Stimulated activated CD4-positive, alpha-beta T cell treated with anti-CD3 and anti-CD28 coated beads, TNF-alpha, amount 100 ng/mL, for 1 hour (primary cell): ENCODE results near the gene UPF1.
"Not testable (repeated sequence)": the region's sequence is repeated elsewhere in the genome, so short reads cannot be mapped to it uniquely, and the experiment has no call there.

Source experiments
- DNase-seq, 3 donors: peaks; one replicate each; pipeline ENCODE4 v3.0.0-alpha.2; 2020; ENCODE audit warnings: low read depth in 3 of 3, low spot score in 1 of 3

The UPF1 gene

GRCh38 chr19:18798384-18799352 lies 33.1 kb upstream of the UPF1 start:
- DNase-seq = no peak

DNA sequence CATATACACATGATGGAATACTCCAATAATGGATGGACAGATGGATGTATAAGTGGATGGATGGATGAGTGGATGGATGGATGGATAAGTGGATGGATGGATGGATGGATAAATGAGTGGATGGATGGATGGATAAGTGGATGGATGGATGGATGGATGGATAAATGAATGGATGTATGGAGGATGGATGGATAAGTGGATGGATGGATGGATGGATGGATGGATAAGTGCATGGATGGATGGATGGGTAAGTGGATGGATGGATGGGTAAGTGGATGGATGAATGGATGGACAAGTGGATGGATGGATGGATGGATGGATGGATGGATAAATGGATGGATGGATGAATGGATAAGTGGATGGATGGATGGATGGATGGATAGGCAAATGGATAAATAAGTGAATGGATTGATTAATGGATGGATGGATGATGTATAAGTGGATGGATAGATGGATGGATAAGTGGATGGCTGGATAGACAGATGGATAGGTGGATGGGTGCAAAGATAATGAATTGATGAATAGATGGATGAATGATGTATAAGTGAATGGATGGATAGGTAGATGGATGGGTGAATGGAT lies 32.3 kb upstream of the UPF1 start:
- no peak for DNase-seq

DNA sequence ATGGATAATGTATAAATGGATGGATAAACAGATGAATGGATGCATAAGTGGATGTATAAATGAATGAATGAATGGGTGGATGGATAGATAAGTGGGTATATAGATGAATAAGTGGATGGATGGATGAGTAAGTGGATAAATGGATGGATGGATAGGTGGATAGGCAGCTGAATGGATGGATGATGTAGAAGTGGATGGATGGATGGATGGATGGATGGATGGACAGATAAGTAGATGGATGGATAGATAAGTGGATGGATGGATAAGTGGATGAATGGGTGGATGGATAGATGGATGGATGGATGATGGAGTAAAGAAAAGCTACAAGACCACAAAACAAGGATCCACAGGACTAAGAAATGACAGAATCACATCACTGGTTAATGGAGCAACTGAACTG lies 31.7 kb upstream of the UPF1 start:
- DNase-seq = no peak

- no peak for DNase-seq
Observed at GRCh38 chr19:18800636-18801035, 31.1 kb upstream of the UPF1 start.

GRCh38 chr19:18802354-18802753 lies 29.4 kb upstream of the UPF1 start:
- no peak for DNase-seq

- no peak for DNase-seq
Observed at GRCh38 chr19:18803550-18804138, 28.1 kb upstream of the UPF1 start.

DNA sequence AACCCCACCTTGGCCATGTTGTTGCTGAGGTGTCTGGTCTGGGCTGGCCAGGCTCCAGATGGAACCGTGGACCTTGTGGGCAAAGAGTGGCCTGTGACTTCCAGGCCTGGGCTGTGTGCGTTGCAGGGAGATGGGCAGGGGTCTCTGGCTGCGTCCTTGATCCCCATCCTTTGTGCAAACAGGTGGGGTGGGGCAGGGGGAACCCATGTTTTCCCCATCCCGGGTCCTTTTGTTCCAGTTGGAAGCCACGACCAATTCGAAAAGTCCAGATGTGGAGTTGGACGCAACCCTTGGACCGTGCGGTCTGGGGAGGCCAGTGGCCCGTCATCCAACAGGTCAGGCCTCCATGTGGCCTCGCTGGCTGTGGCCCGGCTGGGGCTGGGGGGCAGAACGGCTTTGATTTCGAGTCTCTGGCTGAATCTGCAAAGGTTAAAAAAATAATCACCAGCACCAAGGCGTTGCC lies 27.6 kb upstream of the UPF1 start:
- no peak for DNase-seq

GRCh38 chr19:18804643-18805042 lies 27.1 kb upstream of the UPF1 start:
- DNase-seq = no peak

GRCh38 chr19:18807861-18808331 lies 23.9 kb upstream of the UPF1 start:
- no peak for DNase-seq

DNA sequence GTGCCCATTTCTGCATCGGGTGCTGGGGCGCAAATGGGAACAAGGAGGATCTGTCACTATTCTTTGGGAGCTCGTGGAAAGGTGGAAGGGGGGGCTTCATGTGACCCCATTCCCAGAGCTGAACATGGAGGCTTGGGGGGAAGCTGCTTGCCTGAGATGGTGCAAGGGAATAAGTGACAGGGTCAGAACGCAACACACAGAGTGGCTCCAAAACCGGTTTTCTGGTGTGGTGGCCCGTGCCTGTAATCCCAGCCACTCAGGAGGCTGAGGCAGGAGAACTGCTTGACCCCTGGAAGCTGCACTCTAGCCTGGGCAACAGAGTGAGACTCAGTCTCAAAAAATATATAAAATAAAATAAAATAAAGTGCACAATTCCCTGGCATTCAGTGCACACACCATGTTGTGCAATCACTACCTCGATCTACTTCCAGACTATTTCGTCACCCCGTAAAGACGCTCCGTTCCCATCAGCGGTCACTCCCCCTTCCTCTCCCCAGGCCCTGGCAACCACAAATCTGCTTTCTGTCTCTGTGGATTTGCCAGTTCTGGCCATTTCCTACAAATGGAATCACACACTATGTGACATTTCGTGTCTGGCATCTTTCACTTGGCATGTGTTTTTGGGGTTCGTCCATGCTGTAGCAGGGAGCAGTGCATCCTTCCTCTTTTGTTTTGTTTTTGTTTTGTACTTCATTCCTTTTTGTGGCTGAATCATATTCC lies 22.4 kb upstream of the UPF1 start:
- DNase-seq = no peak

DNA sequence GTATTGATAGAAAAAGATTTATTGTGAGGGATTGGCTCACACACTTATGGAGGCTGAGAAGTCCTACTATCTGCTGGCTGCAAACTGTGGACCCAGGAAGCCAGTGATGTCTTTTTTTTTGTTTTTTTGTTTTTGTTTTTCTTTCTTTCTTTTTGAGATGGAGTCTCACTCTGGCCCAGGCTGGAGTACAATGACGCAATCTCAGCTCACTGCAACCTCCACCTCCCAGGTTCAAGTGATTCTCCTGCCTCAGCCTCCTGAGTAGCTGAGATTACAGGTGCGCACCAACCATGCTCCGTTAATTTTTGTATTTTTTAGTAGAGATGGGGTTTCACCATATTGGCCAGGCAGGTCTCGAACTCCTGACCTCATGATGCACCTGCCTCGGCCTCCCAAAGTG lies 20.1 kb upstream of the UPF1 start:
- DNase-seq = not testable (repeated sequence)

- no peak for DNase-seq
Observed at GRCh38 chr19:18814063-18814462, 17.7 kb upstream of the UPF1 start.

GRCh38 chr19:18815673-18816072 lies 16.1 kb upstream of the UPF1 start:
- no peak for DNase-seq

DNA sequence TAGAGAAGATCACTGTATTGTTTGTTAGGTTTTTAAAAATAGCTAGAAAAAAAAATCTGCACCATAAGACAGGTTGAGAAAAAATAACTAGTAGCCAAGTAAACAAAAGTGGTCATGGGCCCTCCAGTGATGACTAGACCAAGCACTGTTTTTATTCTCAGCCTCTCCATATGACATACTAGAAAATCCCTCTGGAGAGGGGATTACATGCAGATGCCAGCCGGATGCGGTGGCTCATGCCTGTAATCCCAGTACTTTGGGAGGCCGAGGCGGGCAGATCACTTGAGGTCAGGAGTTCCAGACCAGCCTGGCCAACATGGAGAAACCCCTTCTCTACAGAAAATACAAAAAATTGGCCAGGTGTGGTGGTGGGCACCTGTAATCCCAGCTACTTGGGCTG lies 15.1 kb upstream of the UPF1 start:
- DNase-seq = not testable (repeated sequence)

DNA sequence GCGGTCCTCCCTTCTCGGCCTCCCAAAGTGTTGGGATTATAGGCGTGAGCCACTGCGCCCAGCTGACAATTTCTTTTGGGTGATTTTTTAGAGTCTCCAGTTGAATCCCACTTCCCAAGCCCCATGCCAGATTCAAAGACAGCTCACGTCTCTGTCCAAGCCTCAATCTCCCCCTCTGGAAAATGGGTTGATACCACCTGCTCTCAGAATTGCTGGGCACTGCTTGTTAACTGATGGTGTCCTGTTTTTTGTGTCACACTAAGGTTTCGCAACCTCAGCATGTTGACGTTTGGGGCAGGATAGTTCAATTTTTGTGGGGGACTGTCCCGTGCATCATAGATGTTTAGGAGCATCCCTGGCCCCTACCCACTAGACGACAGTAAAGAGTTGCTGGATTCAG lies 14.2 kb upstream of the UPF1 start:
- DNase-seq = no peak

DNA sequence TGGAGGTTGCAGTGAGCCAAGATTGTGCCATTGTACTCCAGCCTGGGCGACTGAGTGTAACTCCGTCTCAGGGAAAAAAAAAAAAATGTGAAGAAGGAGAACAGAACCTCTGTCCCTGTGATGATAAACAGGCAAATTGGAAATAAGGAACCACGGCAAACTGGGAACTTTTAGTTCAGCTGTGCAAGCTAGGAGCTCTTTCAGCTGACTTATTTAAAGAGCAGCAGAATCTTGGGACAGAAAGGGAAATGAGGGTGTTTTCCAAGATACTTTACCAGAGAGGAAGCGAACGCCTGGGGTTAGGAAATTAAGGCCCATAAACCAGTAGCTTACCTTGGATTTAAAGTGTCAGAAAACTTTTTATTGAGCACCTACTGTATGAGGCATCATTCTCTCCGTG lies 3.0 kb upstream of the UPF1 start:
- DNase-seq = no peak

- DNase-seq = no peak
Observed at GRCh38 chr19:18830488-18830887, 1.3 kb upstream of the UPF1 start.

DNA sequence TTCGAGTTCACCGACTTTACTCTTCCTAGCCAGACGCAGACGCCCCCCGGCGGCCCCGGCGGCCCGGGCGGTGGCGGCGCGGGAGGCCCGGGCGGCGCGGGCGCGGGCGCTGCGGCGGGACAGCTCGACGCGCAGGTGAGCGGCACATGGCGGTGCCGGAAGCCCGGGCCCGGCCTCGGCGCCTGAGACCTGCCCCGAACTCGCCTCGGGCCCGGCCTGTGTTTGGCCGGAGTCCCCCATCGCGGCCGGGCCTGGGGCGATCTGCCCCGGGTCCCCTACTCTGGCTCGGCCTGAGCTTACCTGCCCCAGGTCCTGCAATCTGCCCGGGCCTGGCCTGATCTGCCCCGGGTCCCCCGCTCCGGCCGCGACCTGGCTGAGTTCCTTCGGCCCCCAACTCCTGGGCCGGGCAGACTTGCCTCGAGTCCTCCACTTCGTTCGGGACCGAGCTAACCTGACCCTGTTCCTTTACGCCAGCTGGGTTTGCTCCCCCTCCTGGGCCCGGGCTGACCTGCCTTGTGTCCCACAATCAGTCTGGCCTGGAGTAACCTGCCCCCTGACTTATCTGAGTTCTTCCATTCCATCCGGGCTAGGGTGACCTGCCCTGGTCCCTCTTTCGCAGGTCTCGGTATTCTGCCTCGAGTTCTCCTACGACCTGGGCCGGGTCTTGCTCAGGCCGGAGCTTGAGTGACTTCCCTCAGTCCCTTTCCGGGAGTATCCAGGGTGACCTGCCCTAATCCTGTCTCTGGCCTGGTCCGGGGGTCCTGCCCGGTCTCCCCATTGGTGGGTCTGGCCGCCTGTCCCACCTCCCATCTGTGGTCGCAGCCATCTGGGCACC lies 764 bp downstream of the UPF1 start:
- DNase-seq = peak in 1 of 3 donors; percentile 21

DNA sequence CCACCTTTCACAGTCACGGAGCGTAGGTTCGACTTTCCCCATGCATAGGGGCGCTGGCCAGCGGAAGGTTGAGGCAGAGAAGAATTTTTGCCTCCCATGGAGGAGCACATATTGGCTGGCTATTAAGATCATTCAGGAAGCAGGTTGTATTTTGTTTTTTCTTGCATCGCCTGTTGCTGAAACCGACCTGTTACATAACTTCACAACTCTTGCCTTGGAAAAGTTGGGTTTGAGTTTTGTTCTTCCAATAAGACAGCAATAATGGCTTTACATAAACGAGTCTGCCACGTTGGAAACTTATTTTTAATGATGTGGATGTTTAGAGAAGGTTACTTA lies 1.4 kb downstream of the UPF1 start:
- no peak for DNase-seq

DNA sequence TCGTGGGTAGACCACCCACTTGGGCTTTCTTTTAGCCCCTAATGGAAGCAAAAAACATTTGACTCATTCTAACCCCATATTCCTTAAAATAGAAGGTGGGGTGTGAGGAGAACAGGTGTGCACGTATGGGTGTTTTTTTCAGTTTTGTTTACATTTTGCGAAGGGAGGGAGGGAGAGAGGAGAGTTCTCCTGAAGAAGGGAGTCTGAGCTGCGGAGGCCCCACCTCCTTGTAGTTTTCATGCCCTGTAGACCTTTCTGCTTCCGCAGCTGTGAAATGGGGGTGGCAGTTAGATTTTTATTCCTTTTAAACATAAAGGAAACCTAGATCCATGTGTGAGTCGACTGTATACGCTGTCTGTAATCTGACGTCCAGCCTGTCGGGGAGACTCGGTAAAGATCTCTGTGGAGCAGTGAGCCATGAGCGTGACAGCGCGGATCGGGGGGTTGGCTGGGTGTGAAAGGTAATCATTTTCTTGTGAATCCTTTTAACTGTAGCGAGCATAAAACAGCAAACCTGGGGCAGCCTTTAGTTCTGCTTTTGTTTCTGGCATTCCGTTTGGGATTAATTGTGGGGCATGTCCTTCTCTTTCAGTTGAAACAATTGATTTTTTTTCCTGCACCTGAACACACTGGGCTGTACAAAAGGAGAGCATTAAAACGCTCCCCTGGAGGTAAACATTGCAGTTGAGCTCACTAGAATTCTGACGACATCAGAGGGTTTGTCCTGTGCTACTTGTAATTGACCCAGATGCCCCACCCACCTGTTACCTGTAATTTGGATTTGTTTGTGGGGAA lies 2.3 kb downstream of the UPF1 start:
- no peak for DNase-seq
